Activated CD4-positive, alpha-beta T cell treated with anti-CD3 and anti-CD28 coated beads for 48 hours (primary cell): Measurements from ENCODE around the gene TCP11.

Experiments
- DNase-seq: peaks from one replicate; pipeline ENCODE4 v3.0.0-alpha.2; 2020

Gene TCP11

GRCh38 chr6:35090734-35091133, 50.4 kb downstream of the TCP11 start:
- DNase-seq: no peak

DNA sequence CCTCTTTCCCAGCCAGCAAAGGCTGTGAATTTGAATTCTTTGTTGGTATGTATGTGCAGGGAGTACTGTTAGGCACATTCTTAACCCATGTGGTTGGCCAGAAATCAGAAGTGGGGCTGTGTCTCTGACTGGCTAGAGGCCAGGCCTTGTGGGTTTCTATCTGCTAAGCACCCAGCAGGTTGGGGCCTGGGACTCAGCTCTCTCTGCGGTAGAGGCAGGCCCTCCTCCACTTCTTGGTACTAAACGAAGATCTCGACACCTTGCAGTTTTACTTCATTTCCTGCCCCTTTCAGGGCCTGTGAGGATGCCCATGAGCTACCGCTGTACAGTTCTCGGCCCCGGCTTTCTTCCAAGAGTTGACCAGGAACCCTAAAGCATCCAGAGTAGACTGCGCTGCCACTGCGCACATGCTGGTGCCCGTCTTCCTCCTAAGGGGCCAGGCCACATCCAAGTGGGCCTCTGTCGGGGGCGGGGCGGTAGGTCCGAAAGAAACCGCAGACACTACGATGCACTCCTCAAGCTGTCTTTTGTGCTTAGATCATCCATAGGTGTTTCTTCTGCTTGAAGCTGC, 51.1 kb downstream of the TCP11 start:
- DNase-seq: no peak

DNA sequence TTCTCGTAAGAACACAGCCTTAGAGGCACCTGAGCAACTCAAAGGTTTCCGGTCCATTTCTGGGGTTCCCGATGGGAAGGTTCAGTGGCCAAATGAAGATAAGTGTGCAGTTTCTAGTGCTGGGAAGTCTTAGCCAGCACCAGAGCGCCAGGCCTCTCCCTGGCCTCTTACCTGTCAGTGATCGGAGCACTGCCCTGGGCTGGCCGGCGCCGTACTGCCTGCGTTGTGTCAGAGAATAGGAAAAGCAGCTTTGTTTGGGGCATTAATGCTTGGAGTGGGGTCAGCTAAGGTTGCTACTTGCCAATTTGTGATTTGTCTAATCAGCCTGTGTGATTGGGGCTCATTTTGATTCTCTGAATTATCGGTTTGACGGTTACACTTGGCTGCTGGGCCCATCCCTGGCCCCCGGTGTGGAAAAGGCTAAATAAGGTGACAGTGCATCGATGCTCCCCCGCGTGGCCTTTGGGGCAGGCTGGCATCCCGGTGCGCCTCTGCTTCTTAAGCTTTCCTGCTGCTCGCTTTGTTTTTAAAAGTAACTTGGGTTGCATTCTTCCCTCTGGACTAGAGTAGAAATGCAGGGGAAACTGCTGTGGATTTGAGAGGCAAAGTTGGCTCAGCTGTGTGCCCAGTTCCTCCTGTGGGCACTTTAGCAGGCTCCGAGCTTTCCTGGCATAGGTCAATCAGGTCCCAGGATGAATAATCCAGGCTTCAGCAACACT, 51.8 kb downstream of the TCP11 start:
- DNase-seq: no peak

- no peak for DNase-seq
Observed at GRCh38 chr6:35088281-35089215, 52.6 kb downstream of the TCP11 start.

- DNase-seq: no peak
Observed at GRCh38 chr6:35087361-35088280, 53.5 kb downstream of the TCP11 start.

DNA sequence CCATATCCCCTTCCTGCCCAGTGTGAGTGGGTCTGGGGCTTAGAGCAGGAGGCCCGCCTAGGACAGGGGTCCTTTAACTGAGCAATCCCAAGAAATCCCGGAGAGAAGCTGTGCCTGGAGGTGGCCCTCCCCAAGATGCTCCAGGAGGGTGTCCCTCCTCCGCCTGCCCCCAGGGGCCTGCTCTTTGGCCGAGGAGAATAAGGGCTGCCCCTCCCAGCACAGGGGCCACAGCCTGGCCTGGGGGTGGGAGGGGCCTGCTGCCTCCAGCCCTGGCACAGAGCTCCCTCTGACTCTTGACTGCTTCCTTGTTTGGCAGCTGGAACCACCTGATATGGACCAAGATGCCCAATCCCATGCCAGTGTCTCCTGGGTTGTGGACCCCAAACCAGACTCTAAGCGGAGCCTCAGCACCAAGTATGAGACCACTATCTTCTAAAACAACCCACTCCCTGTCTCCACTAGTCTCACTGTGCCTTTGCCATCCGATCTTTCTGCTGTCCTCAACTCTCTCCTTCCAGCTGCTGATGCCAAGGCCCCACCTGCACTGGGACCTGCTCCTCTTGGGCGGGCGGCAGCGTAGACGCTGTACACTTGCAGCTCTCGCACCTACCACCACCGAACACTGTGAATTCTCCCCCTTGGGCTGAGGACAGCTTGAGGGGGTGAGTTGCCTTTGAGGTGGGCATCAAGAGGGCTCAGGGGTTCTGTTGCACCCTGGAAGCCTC, 54.3 kb downstream of the TCP11 start:
- no peak for DNase-seq

GRCh38 chr6:35086282-35086632, 54.9 kb downstream of the TCP11 start:
- no peak for DNase-seq

DNA sequence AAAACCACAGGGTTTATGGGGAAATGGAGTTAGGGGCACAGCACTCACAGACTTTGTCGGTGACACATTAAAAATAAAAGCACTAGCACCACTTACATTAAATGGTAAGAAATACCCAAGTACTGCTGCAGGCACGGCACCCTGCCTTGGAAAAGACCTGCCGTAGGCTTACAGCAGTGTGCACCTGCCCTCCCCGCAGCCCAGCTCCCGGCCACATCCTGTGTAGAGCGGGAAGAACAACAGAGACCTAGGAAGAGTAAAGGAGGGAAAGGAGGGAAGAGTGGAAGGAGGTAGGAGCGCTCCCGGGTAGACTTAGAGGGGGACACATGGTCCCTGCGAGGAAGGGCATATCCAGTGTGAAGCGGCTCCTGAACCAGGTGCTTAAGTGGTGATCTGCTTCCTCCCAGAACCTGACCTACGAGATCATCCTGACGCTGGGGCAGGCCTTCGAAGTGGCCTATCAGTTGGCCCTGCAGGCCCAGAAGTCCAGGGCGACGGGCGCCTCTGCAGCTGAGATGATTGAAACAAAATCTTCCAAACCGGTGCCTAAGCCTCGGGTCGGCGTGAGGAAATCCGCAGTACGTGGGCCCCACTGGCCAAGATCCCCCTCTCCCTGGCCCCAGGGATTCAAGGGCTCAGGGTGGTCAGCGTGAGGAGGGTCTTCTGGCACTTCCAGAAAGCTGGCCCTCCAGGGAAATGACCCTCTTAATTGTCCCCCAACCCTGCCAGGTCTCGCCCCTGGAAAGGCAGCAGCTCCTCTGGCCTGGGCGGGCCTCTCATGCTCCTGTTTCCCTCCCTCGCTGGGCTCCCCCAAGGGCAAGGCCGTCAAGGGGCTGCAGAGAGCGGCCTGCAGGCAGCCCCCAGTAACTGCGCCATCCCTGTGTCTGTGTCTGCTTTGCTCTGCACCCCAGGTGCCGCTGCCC, 55.5 kb downstream of the TCP11 start:
- no peak for DNase-seq

- DNase-seq: no peak
Observed at GRCh38 chr6:35084511-35085203, 56.5 kb downstream of the TCP11 start.

- no peak for DNase-seq
Observed at GRCh38 chr6:35084041-35084491, 57.1 kb downstream of the TCP11 start.

- no peak for DNase-seq
Observed at GRCh38 chr6:35083507-35083906, 57.6 kb downstream of the TCP11 start.

DNA sequence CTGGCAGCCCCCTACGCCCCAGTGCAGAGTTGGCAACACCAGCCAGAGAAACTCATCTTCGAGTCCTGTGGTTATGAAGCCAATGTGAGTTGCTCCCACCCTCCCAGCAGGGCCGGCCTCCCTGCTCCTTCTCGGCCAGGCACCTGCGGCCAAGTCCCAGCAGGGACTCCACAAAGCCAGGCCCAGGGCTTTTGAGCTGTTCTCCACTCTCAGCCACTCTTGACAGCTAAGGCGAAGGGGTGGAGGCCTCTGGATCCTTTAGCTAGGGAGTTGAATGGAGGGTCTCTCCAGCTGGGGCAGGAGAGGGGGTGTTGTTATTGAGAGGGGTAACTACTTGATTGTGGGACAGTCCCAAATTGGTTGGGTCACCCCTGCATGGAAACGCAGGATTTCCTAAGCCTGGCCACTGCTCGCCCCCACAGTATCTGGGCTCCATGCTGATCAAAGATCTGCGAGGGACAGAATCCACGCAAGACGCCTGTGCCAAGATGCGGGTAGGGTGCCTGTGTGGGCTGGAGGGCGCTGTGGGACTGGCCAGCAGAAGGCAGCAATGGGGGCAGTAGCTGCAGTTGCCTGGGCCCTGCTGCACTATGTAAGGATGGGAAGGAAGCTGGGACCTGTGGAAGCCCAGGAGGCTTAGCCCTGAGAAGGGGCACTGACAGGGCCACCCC, 58.3 kb downstream of the TCP11 start:
- DNase-seq: no peak

DNA sequence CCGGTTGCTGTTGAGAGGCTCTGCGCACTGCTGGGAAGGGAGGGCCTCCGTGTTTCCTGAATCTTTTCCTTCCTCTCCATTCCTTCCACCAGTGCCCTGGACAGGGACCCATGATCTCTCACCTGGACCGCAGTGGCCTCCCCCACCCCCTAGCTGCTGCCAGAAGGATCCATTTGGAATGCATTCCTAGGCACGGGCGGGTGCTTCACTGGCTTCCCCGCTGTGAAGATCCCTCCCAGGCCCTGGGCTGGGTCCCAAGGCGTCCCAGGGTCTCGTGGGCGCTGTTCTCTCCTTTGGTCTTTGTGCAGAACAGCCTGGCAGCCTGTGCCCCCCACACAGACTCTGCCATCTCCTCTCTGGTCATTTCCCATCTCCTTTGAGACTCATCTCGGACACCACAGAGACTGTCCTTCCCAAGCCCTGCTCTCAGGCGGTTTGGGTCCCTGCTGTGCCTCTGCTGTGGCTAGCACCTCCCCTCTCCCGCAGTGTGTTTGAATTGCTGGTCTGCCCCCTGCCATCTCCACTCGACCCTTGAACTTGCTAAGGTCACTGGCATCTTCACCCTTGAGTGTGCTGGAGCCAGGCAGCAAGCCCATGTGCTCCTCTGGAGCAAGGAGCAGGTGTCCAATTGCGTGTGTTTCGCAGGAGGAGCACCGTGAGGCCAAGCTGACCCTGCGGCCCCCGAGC, 59.0 kb downstream of the TCP11 start:
- DNase-seq: no peak

DNA sequence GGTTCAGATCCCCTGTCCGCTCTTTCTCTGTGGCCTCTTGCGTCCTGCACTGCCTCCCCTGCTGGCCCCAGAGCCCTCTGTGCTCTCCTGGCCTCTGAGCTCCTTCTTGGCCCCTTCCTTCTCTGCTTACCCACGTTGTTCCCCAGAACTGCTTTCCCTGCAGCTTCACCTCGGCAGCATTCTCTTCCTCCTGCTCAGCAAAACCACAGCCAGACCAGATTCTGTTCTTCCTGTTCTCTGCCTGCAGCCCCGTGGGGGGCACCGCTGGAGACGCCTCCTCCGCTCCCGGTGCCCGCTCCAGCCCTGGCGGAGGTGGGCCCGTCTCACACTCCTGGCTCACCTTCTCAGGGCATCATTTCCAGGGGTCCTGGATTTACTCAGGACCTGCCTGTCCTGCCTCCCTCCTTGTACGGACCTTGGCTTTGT, 59.7 kb downstream of the TCP11 start:
- DNase-seq: no peak

DNA sequence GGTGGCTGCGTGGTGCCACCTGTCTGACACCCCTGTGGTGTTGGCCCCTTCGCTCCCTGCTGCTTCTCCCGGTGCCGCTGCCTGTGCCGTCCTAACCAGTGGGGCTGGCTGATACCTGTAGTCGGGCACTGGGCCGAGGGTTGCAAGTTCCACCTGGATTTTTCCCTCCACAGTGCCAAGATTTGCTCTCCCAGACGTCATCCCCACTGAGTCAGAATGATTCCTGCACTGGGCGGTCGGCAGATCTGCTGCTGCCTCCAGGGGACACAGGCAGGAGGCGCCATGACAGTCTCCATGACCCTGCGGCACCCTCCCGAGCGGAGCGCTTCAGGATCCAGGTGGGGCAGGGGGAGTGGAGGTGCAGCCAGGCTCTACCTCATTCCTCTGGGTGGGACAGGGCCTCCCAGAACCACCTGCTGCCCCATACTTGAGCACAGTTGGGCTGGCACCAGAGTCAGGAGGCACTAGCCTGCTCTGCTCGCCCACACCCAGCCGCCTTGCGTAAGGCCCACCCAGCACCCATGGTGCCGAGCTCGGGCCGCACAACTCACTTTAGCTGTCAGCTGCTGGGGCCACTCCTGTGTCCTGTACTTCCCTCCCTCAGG, 60.2 kb downstream of the TCP11 start:
- no peak for DNase-seq

- DNase-seq: no peak
Observed at GRCh38 chr6:35080016-35080680, 61.0 kb downstream of the TCP11 start.

- DNase-seq: no peak
Observed at GRCh38 chr6:35079311-35080000, 61.7 kb downstream of the TCP11 start.
